Measurements from ENCODE around the gene ST6GALNAC5. TPM values are rescaled to one million over a fixed set of nuclear protein-coding genes. Genes with fewer than 3 reads are reported as not detected.

The ST6GALNAC5 gene
- total RNA-seq, 5 donors from 2014 or later (not counting 1 experiment from before 2014, with no cell fraction given) = not detected

GRCh38 chr1:76892675-76893074 lies 25.4 kb downstream of the ST6GALNAC5 start:
- H3K9me3 Mint-ChIP-seq = no peaks in the 10 kb centered on the region
- H3K4me1 ChIP-seq (ENCODE audit: control insufficient read depth in 1 of 2, extremely low read depth in 1 of 2, insufficient read depth in 2 of 2, low read length in 2 of 2) = no peaks in the 10 kb centered on the region
- POLR2A ChIA-PET = no interaction called here
- H3K4me3 ChIP-seq (ENCODE audit: control insufficient read depth in 1 of 2, extremely low read depth in 1 of 2, low read length in 1 of 2) = no peak overlapping the region
- H3K27me3 ChIP-seq (replicated peaks in 1 of 2; ENCODE audit: control insufficient read depth in 2 of 2, extremely low read depth in 1 of 2, insufficient read depth in 2 of 2, low read length in 1 of 2) = no peaks in the 10 kb centered on the region
- ATAC-seq (replicated peaks in 1 of 4) = no peak
- no peaks in the 10 kb centered on the region for H3K36me3 Mint-ChIP-seq
- peaks cover 6 to 13% of the 10 kb centered on the region in 2 donors for H3K27me3 Mint-ChIP-seq
- H3K36me3 ChIP-seq (ENCODE audit: control insufficient read depth in 2 of 2, extremely low read depth in 1 of 2, insufficient read depth in 1 of 2, low read length in 1 of 2) = no peaks in the 10 kb centered on the region
- H3K4me1 Mint-ChIP-seq = no peaks in the 10 kb centered on the region
- no peak overlapping the region for H3K27ac Mint-ChIP-seq
- no peaks in the 10 kb centered on the region for H3K9me3 ChIP-seq
- H3K4me3 Mint-ChIP-seq = no peak overlapping the region
- no peak overlapping the region for H3K27ac ChIP-seq (ENCODE audit: low read length)
- DNase-seq = no peak
- CTCF ChIA-PET = no interaction called here
- no CpG with 5 or more reads among the region's 1 CpG for WGBS (ENCODE audit: insufficient coverage)

- Histone ChIP-seq H3K27me3 (replicated peaks in 1 of 2; ENCODE audit: control insufficient read depth in 2 of 2, extremely low read depth in 1 of 2, insufficient read depth in 2 of 2, low read length in 1 of 2) (no peaks in the 10 kb centered on the region), H3K4me3 (ENCODE audit: control insufficient read depth in 1 of 2, extremely low read depth in 1 of 2, low read length in 1 of 2) (no peak overlapping the region), H3K4me1 (ENCODE audit: control insufficient read depth in 1 of 2, extremely low read depth in 1 of 2, insufficient read depth in 2 of 2, low read length in 2 of 2) (no peaks in the 10 kb centered on the region), H3K27ac (ENCODE audit: low read length) (no peak overlapping the region), H3K9me3 (no peaks in the 10 kb centered on the region), H3K36me3 (ENCODE audit: control insufficient read depth in 2 of 2, extremely low read depth in 1 of 2, insufficient read depth in 1 of 2, low read length in 1 of 2) (no peaks in the 10 kb centered on the region)
- Mint-ChIP-seq H3K4me1 (no peaks in the 10 kb centered on the region), H3K4me3 (no peak overlapping the region), H3K36me3 (no peaks in the 10 kb centered on the region), H3K9me3 (no peaks in the 10 kb centered on the region), H3K27ac (no peak overlapping the region), H3K27me3 (peaks cover 0 to 3% of the 10 kb centered on the region in 2 donors)
- ChIA-PET CTCF (no interaction called here), POLR2A (no interaction called here)
- DNase-seq (peak in 21 of 35 experiments; percentile 1 to 56 (median 6)), ATAC-seq (replicated peaks in 1 of 4) (peak; percentile 32 to 55 (median 50))
- WGBS (ENCODE audit: insufficient coverage) = 100% methylated on average over 1 of the region's 2 CpGs
Observed at GRCh38 chr1:76901158-76901767, 34.0 kb downstream of the ST6GALNAC5 start.

GRCh38 chr1:76905876-76906595 lies 38.8 kb downstream of the ST6GALNAC5 start:
- H3K4me3 Mint-ChIP-seq = no peak overlapping the region
- no peaks in the 10 kb centered on the region for H3K27me3 ChIP-seq (replicated peaks in 1 of 2; ENCODE audit: control insufficient read depth in 2 of 2, extremely low read depth in 1 of 2, insufficient read depth in 2 of 2, low read length in 1 of 2)
- no peaks in the 10 kb centered on the region for H3K4me1 Mint-ChIP-seq
- WGBS (ENCODE audit: insufficient coverage) = 67% methylated on average over 1 of the region's 4 CpGs
- no peaks in the 10 kb centered on the region for H3K4me1 ChIP-seq (ENCODE audit: control insufficient read depth in 1 of 2, extremely low read depth in 1 of 2, insufficient read depth in 2 of 2, low read length in 2 of 2)
- no peak overlapping the region for H3K4me3 ChIP-seq (ENCODE audit: control insufficient read depth in 1 of 2, extremely low read depth in 1 of 2, low read length in 1 of 2)
- H3K36me3 Mint-ChIP-seq = no peaks in the 10 kb centered on the region
- H3K27me3 Mint-ChIP-seq = no peaks in the 10 kb centered on the region
- H3K36me3 ChIP-seq (ENCODE audit: control insufficient read depth in 2 of 2, extremely low read depth in 1 of 2, insufficient read depth in 1 of 2, low read length in 1 of 2) = no peaks in the 10 kb centered on the region
- H3K9me3 ChIP-seq = no peaks in the 10 kb centered on the region
- ATAC-seq (replicated peaks in 1 of 4) (no peak), DNase-seq (no peak)
- H3K27ac Mint-ChIP-seq = no peak overlapping the region
- CTCF ChIA-PET = no interaction called here
- H3K27ac ChIP-seq (ENCODE audit: low read length) = no peak overlapping the region
- peaks cover 0 to 5% (median 0%) of the 10 kb centered on the region in 3 donors for H3K9me3 Mint-ChIP-seq
- POLR2A ChIA-PET = no interaction called here

GRCh38 chr1:76909311-76909710 lies 42.0 kb downstream of the ST6GALNAC5 start:
- ChIA-PET POLR2A (no interaction called here), CTCF (interaction anchor here in 1 of 2 donors (0.6 kb wide), 1 partner anchor 849 kb away, joined by 5 read pairs; no protein-coding TSS in a partner anchor)
- no peaks in the 10 kb centered on the region for H3K36me3 Mint-ChIP-seq
- Histone ChIP-seq H3K4me3 (ENCODE audit: control insufficient read depth in 1 of 2, extremely low read depth in 1 of 2, low read length in 1 of 2) (no peak overlapping the region), H3K9me3 (no peaks in the 10 kb centered on the region), H3K27ac (ENCODE audit: low read length) (no peak overlapping the region), H3K4me1 (ENCODE audit: control insufficient read depth in 1 of 2, extremely low read depth in 1 of 2, insufficient read depth in 2 of 2, low read length in 2 of 2) (no peaks in the 10 kb centered on the region), H3K36me3 (ENCODE audit: control insufficient read depth in 2 of 2, extremely low read depth in 1 of 2, insufficient read depth in 1 of 2, low read length in 1 of 2) (no peaks in the 10 kb centered on the region), H3K27me3 (replicated peaks in 1 of 2; ENCODE audit: control insufficient read depth in 2 of 2, extremely low read depth in 1 of 2, insufficient read depth in 2 of 2, low read length in 1 of 2) (no peaks in the 10 kb centered on the region)
- DNase-seq (no peak), ATAC-seq (replicated peaks in 1 of 4) (no peak)
- no peak overlapping the region for H3K4me3 Mint-ChIP-seq
- WGBS (ENCODE audit: insufficient coverage) = no CpG with 5 or more reads among the region's 1 CpG
- H3K27me3 Mint-ChIP-seq = peaks cover 0 to 17% of the 10 kb centered on the region in 2 donors
- H3K4me1 Mint-ChIP-seq = no peaks in the 10 kb centered on the region
- peaks cover 0 to 7% (median 6%) of the 10 kb centered on the region in 3 donors for H3K9me3 Mint-ChIP-seq
- H3K27ac Mint-ChIP-seq = no peak overlapping the region

- H3K9me3 Mint-ChIP-seq = no peaks in the 10 kb centered on the region
- CTCF ChIA-PET = interaction anchor here in 1 of 2 donors (0.7 kb wide), 1 partner anchor 1679 kb away, joined by 3 read pairs; no protein-coding TSS in a partner anchor
- 71% methylated on average over 5 of the region's 6 CpGs for WGBS (ENCODE audit: insufficient coverage)
- no peaks in the 10 kb centered on the region for H3K36me3 Mint-ChIP-seq
- no peaks in the 10 kb centered on the region for H3K4me1 Mint-ChIP-seq
- Histone ChIP-seq H3K36me3 (ENCODE audit: control insufficient read depth in 2 of 2, extremely low read depth in 1 of 2, insufficient read depth in 1 of 2, low read length in 1 of 2) (no peaks in the 10 kb centered on the region), H3K9me3 (no peaks in the 10 kb centered on the region), H3K27me3 (replicated peaks in 1 of 2; ENCODE audit: control insufficient read depth in 2 of 2, extremely low read depth in 1 of 2, insufficient read depth in 2 of 2, low read length in 1 of 2) (no peaks in the 10 kb centered on the region), H3K4me3 (ENCODE audit: control insufficient read depth in 1 of 2, extremely low read depth in 1 of 2, low read length in 1 of 2) (no peak overlapping the region), H3K27ac (ENCODE audit: low read length) (no peak overlapping the region), H3K4me1 (ENCODE audit: control insufficient read depth in 1 of 2, extremely low read depth in 1 of 2, insufficient read depth in 2 of 2, low read length in 2 of 2) (no peaks in the 10 kb centered on the region)
- no peak for DNase-seq
- no peak for ATAC-seq (replicated peaks in 1 of 4)
- peaks cover 4 to 12% of the 10 kb centered on the region in 2 donors for H3K27me3 Mint-ChIP-seq
- POLR2A ChIA-PET = interaction anchor here (0.6 to 0.7 kb wide), 2 partner anchors 44 to 222 kb away, joined by 3 read pairs; no protein-coding TSS in a partner anchor
- no peak overlapping the region for H3K4me3 Mint-ChIP-seq
- H3K27ac Mint-ChIP-seq = no peak overlapping the region
Observed at GRCh38 chr1:76919085-76919484, 51.8 kb downstream of the ST6GALNAC5 start.

GRCh38 chr1:76921590-76921989 lies 54.3 kb downstream of the ST6GALNAC5 start:
- Histone ChIP-seq H3K36me3 (ENCODE audit: control insufficient read depth in 2 of 2, extremely low read depth in 1 of 2, insufficient read depth in 1 of 2, low read length in 1 of 2) (no peaks in the 10 kb centered on the region), H3K9me3 (no peaks in the 10 kb centered on the region), H3K4me3 (ENCODE audit: control insufficient read depth in 1 of 2, extremely low read depth in 1 of 2, low read length in 1 of 2) (no peak overlapping the region), H3K27me3 (replicated peaks in 1 of 2; ENCODE audit: control insufficient read depth in 2 of 2, extremely low read depth in 1 of 2, insufficient read depth in 2 of 2, low read length in 1 of 2) (no peaks in the 10 kb centered on the region), H3K27ac (ENCODE audit: low read length) (no peak overlapping the region), H3K4me1 (ENCODE audit: control insufficient read depth in 1 of 2, extremely low read depth in 1 of 2, insufficient read depth in 2 of 2, low read length in 2 of 2) (no peaks in the 10 kb centered on the region)
- peaks cover 4 to 12% of the 10 kb centered on the region in 2 donors for H3K27me3 Mint-ChIP-seq
- no CpG with 5 or more reads among the region's 3 CpGs for WGBS (ENCODE audit: insufficient coverage)
- H3K4me1 Mint-ChIP-seq = no peaks in the 10 kb centered on the region
- ChIA-PET POLR2A (no interaction called here), CTCF (no interaction called here)
- H3K4me3 Mint-ChIP-seq = no peak overlapping the region
- no peaks in the 10 kb centered on the region for H3K36me3 Mint-ChIP-seq
- DNase-seq = no peak
- H3K9me3 Mint-ChIP-seq = no peaks in the 10 kb centered on the region
- no peak for ATAC-seq (replicated peaks in 1 of 4)
- no peak overlapping the region for H3K27ac Mint-ChIP-seq
